Measurements from ENCODE around the gene PCDH9. TPM values are rescaled to one million over a fixed set of nuclear protein-coding genes. Genes with fewer than 3 reads are reported as not detected.

Gene PCDH9
- total and polyA plus RNA-seq, 2 of the 13 experiments (the other 11 are each of a cell fraction or from before 2014, with no cell fraction given): 0.09 TPM; not detected in 1

GRCh38 chr13:66840621-66841020 is 389.5 kb downstream of the PCDH9 start:
- TF ChIP-seq BCL6 (CRISPR knock-in tag; IDR thresholded peaks at IDR 0.05) (no peak), ZNF296 (CRISPR knock-in tag; conservative IDR thresholded peaks at IDR 0.05) (no peak), POLR2AphosphoS5 (IDR thresholded peaks at IDR 0.05; ENCODE audit: low read depth, low read length) (no peak), ZNF205 (CRISPR knock-in tag; IDR thresholded peaks at IDR 0.05) (no peak), ATF7-NPFF (CRISPR knock-in tag; IDR thresholded peaks at IDR 0.05; ENCODE audit: low read depth) (no peak), TGIF2 (CRISPR knock-in tag; IDR thresholded peaks at IDR 0.05) (no peak), PHF21A (CRISPR knock-in tag; IDR thresholded peaks at IDR 0.05) (no peak), PHF20 (CRISPR knock-in tag; IDR thresholded peaks at IDR 0.05) (no peak)
- TF ChIP-seq, protein P1, sequence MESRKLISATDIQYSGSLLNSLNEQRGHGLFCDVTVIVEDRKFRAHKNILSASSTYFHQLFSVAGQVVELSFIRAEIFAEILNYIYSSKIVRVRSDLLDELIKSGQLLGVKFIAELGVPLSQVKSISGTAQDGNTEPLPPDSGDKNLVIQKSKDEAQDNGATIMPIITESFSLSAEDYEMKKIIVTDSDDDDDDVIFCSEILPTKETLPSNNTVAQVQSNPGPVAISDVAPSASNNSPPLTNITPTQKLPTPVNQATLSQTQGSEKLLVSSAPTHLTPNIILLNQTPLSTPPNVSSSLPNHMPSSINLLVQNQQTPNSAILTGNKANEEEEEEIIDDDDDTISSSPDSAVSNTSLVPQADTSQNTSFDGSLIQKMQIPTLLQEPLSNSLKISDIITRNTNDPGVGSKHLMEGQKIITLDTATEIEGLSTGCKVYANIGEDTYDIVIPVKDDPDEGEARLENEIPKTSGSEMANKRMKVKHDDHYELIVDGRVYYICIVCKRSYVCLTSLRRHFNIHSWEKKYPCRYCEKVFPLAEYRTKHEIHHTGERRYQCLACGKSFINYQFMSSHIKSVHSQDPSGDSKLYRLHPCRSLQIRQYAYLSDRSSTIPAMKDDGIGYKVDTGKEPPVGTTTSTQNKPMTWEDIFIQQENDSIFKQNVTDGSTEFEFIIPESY (CRISPR knock-in tag; IDR thresholded peaks at IDR 0.05): no peak
- TF ChIP-seq, protein P2, sequence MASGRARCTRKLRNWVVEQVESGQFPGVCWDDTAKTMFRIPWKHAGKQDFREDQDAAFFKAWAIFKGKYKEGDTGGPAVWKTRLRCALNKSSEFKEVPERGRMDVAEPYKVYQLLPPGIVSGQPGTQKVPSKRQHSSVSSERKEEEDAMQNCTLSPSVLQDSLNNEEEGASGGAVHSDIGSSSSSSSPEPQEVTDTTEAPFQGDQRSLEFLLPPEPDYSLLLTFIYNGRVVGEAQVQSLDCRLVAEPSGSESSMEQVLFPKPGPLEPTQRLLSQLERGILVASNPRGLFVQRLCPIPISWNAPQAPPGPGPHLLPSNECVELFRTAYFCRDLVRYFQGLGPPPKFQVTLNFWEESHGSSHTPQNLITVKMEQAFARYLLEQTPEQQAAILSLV (CRISPR knock-in tag; IDR thresholded peaks at IDR 0.05; ENCODE audit: borderline replicate concordance): no peak
- TF ChIP-seq, protein P3, sequence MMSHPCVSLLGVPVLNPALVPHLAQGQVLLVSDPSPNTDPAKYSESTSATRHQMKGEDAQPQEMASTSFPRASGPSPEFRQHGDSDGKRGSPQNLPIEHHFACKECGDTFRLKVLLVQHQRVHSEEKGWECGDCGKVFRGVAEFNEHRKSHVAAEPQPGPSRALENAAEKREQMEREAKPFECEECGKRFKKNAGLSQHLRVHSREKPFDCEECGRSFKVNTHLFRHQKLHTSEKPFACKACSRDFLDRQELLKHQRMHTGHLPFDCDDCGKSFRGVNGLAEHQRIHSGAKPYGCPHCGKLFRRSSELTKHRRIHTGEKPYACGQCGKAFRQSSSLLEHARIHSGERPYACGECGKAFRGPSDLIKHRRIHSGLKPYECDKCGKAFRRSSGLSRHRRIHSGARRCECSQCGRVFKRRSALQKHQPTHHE (CRISPR knock-in tag; IDR thresholded peaks at IDR 0.05; ENCODE audit: borderline replicate concordance): no peak
- TF ChIP-seq, protein P4, sequence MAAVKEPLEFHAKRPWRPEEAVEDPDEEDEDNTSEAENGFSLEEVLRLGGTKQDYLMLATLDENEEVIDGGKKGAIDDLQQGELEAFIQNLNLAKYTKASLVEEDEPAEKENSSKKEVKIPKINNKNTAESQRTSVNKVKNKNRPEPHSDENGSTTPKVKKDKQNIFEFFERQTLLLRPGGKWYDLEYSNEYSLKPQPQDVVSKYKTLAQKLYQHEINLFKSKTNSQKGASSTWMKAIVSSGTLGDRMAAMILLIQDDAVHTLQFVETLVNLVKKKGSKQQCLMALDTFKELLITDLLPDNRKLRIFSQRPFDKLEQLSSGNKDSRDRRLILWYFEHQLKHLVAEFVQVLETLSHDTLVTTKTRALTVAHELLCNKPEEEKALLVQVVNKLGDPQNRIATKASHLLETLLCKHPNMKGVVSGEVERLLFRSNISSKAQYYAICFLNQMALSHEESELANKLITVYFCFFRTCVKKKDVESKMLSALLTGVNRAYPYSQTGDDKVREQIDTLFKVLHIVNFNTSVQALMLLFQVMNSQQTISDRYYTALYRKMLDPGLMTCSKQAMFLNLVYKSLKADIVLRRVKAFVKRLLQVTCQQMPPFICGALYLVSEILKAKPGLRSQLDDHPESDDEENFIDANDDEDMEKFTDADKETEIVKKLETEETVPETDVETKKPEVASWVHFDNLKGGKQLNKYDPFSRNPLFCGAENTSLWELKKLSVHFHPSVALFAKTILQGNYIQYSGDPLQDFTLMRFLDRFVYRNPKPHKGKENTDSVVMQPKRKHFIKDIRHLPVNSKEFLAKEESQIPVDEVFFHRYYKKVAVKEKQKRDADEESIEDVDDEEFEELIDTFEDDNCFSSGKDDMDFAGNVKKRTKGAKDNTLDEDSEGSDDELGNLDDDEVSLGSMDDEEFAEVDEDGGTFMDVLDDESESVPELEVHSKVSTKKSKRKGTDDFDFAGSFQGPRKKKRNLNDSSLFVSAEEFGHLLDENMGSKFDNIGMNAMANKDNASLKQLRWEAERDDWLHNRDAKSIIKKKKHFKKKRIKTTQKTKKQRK (IDR thresholded peaks at IDR 0.05; ENCODE audit: low read length): no peak
- TF ChIP-seq, protein P5, sequence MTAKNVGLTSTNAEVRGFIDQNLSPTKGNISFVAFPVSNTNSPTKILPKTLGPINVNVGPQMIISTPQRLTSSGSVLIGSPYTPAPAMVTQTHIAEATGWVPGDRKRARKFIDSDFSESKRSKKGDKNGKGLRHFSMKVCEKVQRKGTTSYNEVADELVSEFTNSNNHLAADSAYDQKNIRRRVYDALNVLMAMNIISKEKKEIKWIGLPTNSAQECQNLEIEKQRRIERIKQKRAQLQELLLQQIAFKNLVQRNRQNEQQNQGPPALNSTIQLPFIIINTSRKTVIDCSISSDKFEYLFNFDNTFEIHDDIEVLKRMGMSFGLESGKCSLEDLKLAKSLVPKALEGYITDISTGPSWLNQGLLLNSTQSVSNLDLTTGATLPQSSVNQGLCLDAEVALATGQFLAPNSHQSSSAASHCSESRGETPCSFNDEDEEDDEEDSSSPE (CRISPR knock-in tag; IDR thresholded peaks at IDR 0.05): no peak
- ATAC-seq: no peak
- Histone ChIP-seq H3K79me2 (ENCODE audit: insufficient read depth, low read length) (no peaks in the 10 kb centered on the region), H3K27ac (ENCODE audit: extremely low read length, insufficient read depth, low read length) (no peak overlapping the region), H3K9ac (ENCODE audit: insufficient read depth, low read depth, low read length) (no peak overlapping the region), H2AFZ (ENCODE audit: low read length) (no peak overlapping the region), H4K20me1 (ENCODE audit: insufficient read depth, low read length) (no peaks in the 10 kb centered on the region), H3K27me3 (ENCODE audit: control insufficient read depth in 1 of 2, insufficient read depth in 2 of 2, low read length in 2 of 2) (no peaks in the 10 kb centered on the region), H3K4me1 (ENCODE audit: insufficient read depth, low read length) (no peaks in the 10 kb centered on the region), H3K36me3 (replicated peaks in 1 of 2; ENCODE audit: control insufficient read depth in 1 of 2, insufficient read depth in 2 of 2, low read length in 2 of 2) (no peaks in the 10 kb centered on the region), H3K4me3 (replicated peaks in 1 of 3; ENCODE audit: insufficient read depth in 1 of 3, low read depth in 2 of 3, low read length in 3 of 3) (no peak overlapping the region), H3K4me2 (ENCODE audit: low read depth, low read length) (no peak overlapping the region), H3K9me3 (ENCODE audit: low read length) (no peaks in the 10 kb centered on the region)
- POLR2A ChIA-PET: no interaction called here
- WGBS (ENCODE audit: low lambda C conversion rate): 0% methylated on average over 3 of the region's 3 CpGs
- no peak for FAIRE-seq
- DNase-seq (ENCODE audit: low spot score): no peak
- no TSS peak for BruUV-seq (replicated peaks)
- intact Hi-C loops (cut with micrococcal nuclease; ENCODE audit: unreplicated experiment) (no loop called here), in situ Hi-C loops (cut with HindIII; ENCODE audit: extremely low pct_ligation_motif_present, low pct_unique_long_range_greater_than_20kb) (no loop called here)
- CTCF ChIA-PET (ENCODE audit: low intra/inter-chr PET ratio, low total read pairs): no interaction called here
